CD8-positive, alpha-beta memory T cell (primary cell): ENCODE measurements around the gene FYN. TPM values are rescaled to one million over a fixed set of nuclear protein-coding genes. Genes with fewer than 3 reads are reported as not detected.

ENCODE experiments used
- CTCF ChIA-PET: fragments of 350-600 bp; sonication (Branson Sonifier 250); formaldehyde crosslinking; loops from one replicate; lab custom pipeline; 2021; ENCODE audit warnings: antibody characterized with exemption; lab: Charles Lee
- POLR2A ChIA-PET: fragments of 350-600 bp; sonication (Branson Sonifier 250); formaldehyde crosslinking; loops from one replicate; lab custom pipeline; 2021; ENCODE audit warnings: antibody characterized with exemption; lab: Charles Lee
- DNase-seq, 5 donors: peaks; one replicate each; pipeline versions ENCODE4 v3.0.0 to v3.0.0-alpha.2; 2020 to 2022; ENCODE audit warnings: mixed read lengths in 1 of 5
- H3K27ac ChIP-seq: one replicate; pipeline ENCODE4 v1.7.0; 2013; ENCODE audit warnings: low read depth, mild to moderate bottlenecking, low read length, moderate library complexity
- H3K27me3 ChIP-seq: 2 replicates; pipeline ENCODE4 v1.7.0; 2013; ENCODE audit warnings: low read length, mild to moderate bottlenecking; ENCODE audit not compliant: insufficient read depth, poor library complexity, severe bottlenecking
- H3K36me3 ChIP-seq: 2 replicates; pipeline ENCODE4 v1.7.0; 2013; ENCODE audit warnings: mild to moderate bottlenecking, low read length, moderate library complexity; ENCODE audit not compliant: insufficient read depth
- H3K4me1 ChIP-seq: 2 replicates; pipeline ENCODE4 v1.7.0; 2013; ENCODE audit warnings: mild to moderate bottlenecking, low read length, moderate library complexity; ENCODE audit not compliant: insufficient read depth
- H3K4me3 ChIP-seq: 2 replicates; pipeline ENCODE4 v1.7.0; 2013; ENCODE audit warnings: mild to moderate bottlenecking, low read length
- H3K9me3 ChIP-seq: 2 replicates; pipeline ENCODE4 v1.7.0; 2013; ENCODE audit warnings: mild to moderate bottlenecking, low read length
- H3K27ac Mint-ChIP-seq, 8 donors: one replicate each; pipeline ENCODE4 v1.8.0; 2020 to 2021; ENCODE audit warnings: mixed read lengths in 8 of 8, mild to moderate bottlenecking in 6 of 8, inconsistent platforms in 3 of 8, moderate library complexity in 3 of 8
- H3K27me3 Mint-ChIP-seq, 2 donors: one replicate each; pipeline ENCODE4 v1.8.0; 2020 to 2021; ENCODE audit warnings: mixed read lengths in 2 of 2, mild to moderate bottlenecking in 1 of 2, moderate library complexity in 1 of 2
- H3K36me3 Mint-ChIP-seq, 3 donors: one replicate each; pipeline ENCODE4 v1.8.0; 2020 to 2021; ENCODE audit warnings: mixed read lengths in 3 of 3, inconsistent platforms in 1 of 3, mild to moderate bottlenecking in 1 of 3
- H3K4me1 Mint-ChIP-seq, 3 donors: one replicate each; pipeline ENCODE4 v1.8.0; 2020 to 2021; ENCODE audit warnings: mixed read lengths in 3 of 3, inconsistent platforms in 1 of 3, mild to moderate bottlenecking in 1 of 3
- H3K4me3 Mint-ChIP-seq, 7 donors: one replicate each; pipeline ENCODE4 v1.8.0; 2020 to 2021; ENCODE audit warnings: mixed read lengths in 7 of 7, mild to moderate bottlenecking in 6 of 7, moderate library complexity in 4 of 7, inconsistent platforms in 2 of 7
- H3K9me3 Mint-ChIP-seq, 5 donors: one replicate each; pipeline ENCODE4 v1.8.0; 2020 to 2022; ENCODE audit warnings: mixed read lengths in 5 of 5, mild to moderate bottlenecking in 3 of 5, moderate library complexity in 2 of 5, inconsistent platforms in 1 of 5
- polyA plus RNA-seq: library from polyadenylated mRNA; unstranded; fragments of 300-500 nt; fragmentation: Illumina TruSeq; gene quantifications from one replicate; pipeline ENCODE4 v1.2.3, GENCODE V29; 2021
- total RNA-seq, 2 experiments: library from RNA; stranded (reverse); gene quantifications; one replicate each; pipeline ENCODE4 v1.2.3, GENCODE V29; 2021

Gene FYN
- total and polyA plus RNA-seq, 3 experiments from 2014 or later, result 481 to 611 (median 491) TPM

- H3K4me3 Mint-ChIP-seq, result no peak overlapping the region
- no peaks in the 10 kb centered on the region for H3K9me3 Mint-ChIP-seq
- ChIA-PET CTCF (interaction anchor here (1.1 kb wide), 1 partner anchor 8 kb away, joined by 3 read pairs; no protein-coding TSS in a partner anchor), POLR2A (no interaction called here)
- peaks cover 0 to 75% (median 18%) of the 10 kb centered on the region in 3 donors for H3K36me3 Mint-ChIP-seq
- H3K4me3 ChIP-seq, result no peak overlapping the region
- no peak overlapping the region for H3K27ac ChIP-seq
- peaks cover 41% of the 10 kb centered on the region for H3K36me3 ChIP-seq
- peaks cover 9 to 19% (median 16%) of the 10 kb centered on the region in 3 donors for H3K4me1 Mint-ChIP-seq
- H3K27me3 ChIP-seq, result no peaks in the 10 kb centered on the region
- H3K27me3 Mint-ChIP-seq, result peaks cover 0 to 6% of the 10 kb centered on the region in 2 donors
- H3K27ac Mint-ChIP-seq, result peak overlapping the region in 5 of 8 donors; percentile 48 to 85 (median 67)
- DNase-seq, result no peak
- H3K9me3 ChIP-seq, result no peaks in the 10 kb centered on the region
- H3K4me1 ChIP-seq, result no peaks in the 10 kb centered on the region
These were observed 211.0 kb downstream of the FYN start for GRCh38 chr6:111662072-111662793.

GRCh38 chr6:111661541-111662061, 211.7 kb downstream of the FYN start:
- H3K27ac ChIP-seq, result no peak overlapping the region
- POLR2A ChIA-PET, result no interaction called here
- no peaks in the 10 kb centered on the region for H3K9me3 ChIP-seq
- no peak for DNase-seq
- H3K4me3 Mint-ChIP-seq, result peak overlapping the region in 1 of 7 donors; percentile 40
- H3K4me3 ChIP-seq, result no peak overlapping the region
- H3K9me3 Mint-ChIP-seq, result no peaks in the 10 kb centered on the region
- H3K27me3 Mint-ChIP-seq, result peaks cover 0 to 6% of the 10 kb centered on the region in 2 donors
- no peaks in the 10 kb centered on the region for H3K27me3 ChIP-seq
- H3K4me1 Mint-ChIP-seq, result peaks cover 9 to 20% (median 13%) of the 10 kb centered on the region in 3 donors
- peaks cover 0 to 69% (median 14%) of the 10 kb centered on the region in 3 donors for H3K36me3 Mint-ChIP-seq
- CTCF ChIA-PET, result no interaction called here
- H3K36me3 ChIP-seq, result peaks cover 35% of the 10 kb centered on the region
- peak overlapping the region in 5 of 8 donors; percentile 18 to 67 (median 41) for H3K27ac Mint-ChIP-seq
- H3K4me1 ChIP-seq, result no peaks in the 10 kb centered on the region

- no peaks in the 10 kb centered on the region for H3K27me3 ChIP-seq
- Mint-ChIP-seq H3K27me3 (peaks cover 0 to 6% of the 10 kb centered on the region in 2 donors), H3K4me1 (peaks cover 9 to 20% (median 13%) of the 10 kb centered on the region in 3 donors), H3K9me3 (no peaks in the 10 kb centered on the region), H3K27ac (peak overlapping the region in 1 of 8 donors; percentile 48), H3K36me3 (peaks cover 0 to 68% (median 14%) of the 10 kb centered on the region in 3 donors), H3K4me3 (no peak overlapping the region)
- POLR2A ChIA-PET, result no interaction called here
- no peaks in the 10 kb centered on the region for H3K9me3 ChIP-seq
- CTCF ChIA-PET, result no interaction called here
- H3K4me1 ChIP-seq, result no peaks in the 10 kb centered on the region
- no peak overlapping the region for H3K4me3 ChIP-seq
- no peak for DNase-seq
- no peak overlapping the region for H3K27ac ChIP-seq
- peaks cover 34% of the 10 kb centered on the region for H3K36me3 ChIP-seq
These were observed 212.7 kb downstream of the FYN start for GRCh38 chr6:111660531-111660930.

GRCh38 chr6:111658462-111659154, 214.6 kb downstream of the FYN start:
- no peak overlapping the region for H3K4me3 ChIP-seq
- Mint-ChIP-seq H3K4me3 (no peak overlapping the region), H3K27ac (peak overlapping the region in 2 of 8 donors; percentile 33 to 80), H3K9me3 (no peaks in the 10 kb centered on the region), H3K4me1 (peaks cover 0 to 6% (median 0%) of the 10 kb centered on the region in 3 donors), H3K27me3 (peaks cover 0 to 4% of the 10 kb centered on the region in 2 donors), H3K36me3 (peaks cover 0 to 63% (median 7%) of the 10 kb centered on the region in 3 donors)
- POLR2A ChIA-PET, result no interaction called here
- no peak for DNase-seq
- H3K4me1 ChIP-seq, result no peaks in the 10 kb centered on the region
- CTCF ChIA-PET, result interaction anchor here (1.1 kb wide), 2 partner anchors 10 to 13 kb away, joined by 3 read pairs; no protein-coding TSS in a partner anchor
- peaks cover 22% of the 10 kb centered on the region for H3K36me3 ChIP-seq
- H3K27me3 ChIP-seq, result no peaks in the 10 kb centered on the region
- H3K9me3 ChIP-seq, result no peaks in the 10 kb centered on the region
- no peak overlapping the region for H3K27ac ChIP-seq

- H3K9me3 Mint-ChIP-seq, result no peaks in the 10 kb centered on the region
- ChIA-PET CTCF (no interaction called here), POLR2A (no interaction called here)
- H3K4me3 Mint-ChIP-seq, result no peak overlapping the region
- peak overlapping the region in 3 of 8 donors; percentile 2 to 32 (median 18) for H3K27ac Mint-ChIP-seq
- H3K9me3 ChIP-seq, result no peaks in the 10 kb centered on the region
- H3K4me1 Mint-ChIP-seq, result peaks cover 0 to 6% (median 0%) of the 10 kb centered on the region in 3 donors
- no peak for DNase-seq
- no peak overlapping the region for H3K4me3 ChIP-seq
- H3K4me1 ChIP-seq, result no peaks in the 10 kb centered on the region
- no peaks in the 10 kb centered on the region for H3K27me3 ChIP-seq
- H3K36me3 Mint-ChIP-seq, result peaks cover 0 to 57% (median 6%) of the 10 kb centered on the region in 3 donors
- H3K27ac ChIP-seq, result no peak overlapping the region
- H3K27me3 Mint-ChIP-seq, result peaks cover 0 to 4% of the 10 kb centered on the region in 2 donors
- H3K36me3 ChIP-seq, result peaks cover 14% of the 10 kb centered on the region
These were observed 216.1 kb downstream of the FYN start for GRCh38 chr6:111657146-111657545.

GRCh38 chr6:111653979-111654378, 219.3 kb downstream of the FYN start:
- Histone ChIP-seq H3K27ac (no peak overlapping the region), H3K4me1 (no peaks in the 10 kb centered on the region), H3K9me3 (no peaks in the 10 kb centered on the region), H3K36me3 (no peaks in the 10 kb centered on the region), H3K27me3 (no peaks in the 10 kb centered on the region), H3K4me3 (no peak overlapping the region)
- peaks cover 0 to 56% (median 4%) of the 10 kb centered on the region in 3 donors for H3K36me3 Mint-ChIP-seq
- peaks cover 0 to 6% (median 0%) of the 10 kb centered on the region in 3 donors for H3K4me1 Mint-ChIP-seq
- CTCF ChIA-PET, result interaction anchor here (1.4 kb wide), 1 partner anchor 9 kb away, joined by 3 read pairs; no protein-coding TSS in a partner anchor
- no peak for DNase-seq
- H3K27me3 Mint-ChIP-seq, result no peaks in the 10 kb centered on the region
- H3K9me3 Mint-ChIP-seq, result no peaks in the 10 kb centered on the region
- POLR2A ChIA-PET, result no interaction called here
- no peak overlapping the region for H3K4me3 Mint-ChIP-seq
- H3K27ac Mint-ChIP-seq, result peak overlapping the region in 2 of 8 donors; percentile 11 to 43

GRCh38 chr6:111653434-111653833, 219.8 kb downstream of the FYN start:
- Histone ChIP-seq H3K27ac (no peak overlapping the region), H3K36me3 (no peaks in the 10 kb centered on the region), H3K27me3 (no peaks in the 10 kb centered on the region), H3K4me1 (no peaks in the 10 kb centered on the region), H3K9me3 (no peaks in the 10 kb centered on the region), H3K4me3 (no peak overlapping the region)
- H3K27ac Mint-ChIP-seq, result no peak overlapping the region
- CTCF ChIA-PET, result no interaction called here
- no peaks in the 10 kb centered on the region for H3K27me3 Mint-ChIP-seq
- no peak for DNase-seq
- POLR2A ChIA-PET, result no interaction called here
- H3K9me3 Mint-ChIP-seq, result no peaks in the 10 kb centered on the region
- peaks cover 0 to 55% (median 4%) of the 10 kb centered on the region in 3 donors for H3K36me3 Mint-ChIP-seq
- no peak overlapping the region for H3K4me3 Mint-ChIP-seq
- H3K4me1 Mint-ChIP-seq, result peaks cover 0 to 6% (median 0%) of the 10 kb centered on the region in 3 donors
